HEK293 (cell line): Measurements from ENCODE around the gene SH2D4B.

Experiments used
- CTCF ChIA-PET: fragments of 350-600 bp; formaldehyde crosslinking; extraction: SDS; loops from one replicate; lab custom pipeline; 2021; ENCODE audit warnings: antibody characterized with exemption; lab: Yijun Ruan, JAX
- POLR2A ChIA-PET: fragments of 300-600 bp; formaldehyde crosslinking; extraction: SDS; loops from one replicate; lab custom pipeline; 2020; ENCODE audit warnings: antibody characterized with exemption, inconsistent platforms; lab: Yijun Ruan, JAX
- H3K27ac ChIP-seq: fragments of 200-500 bp; sonication (Bioruptor generic); 2 replicates; pipeline ENCODE4 v1.5.1; 2014; ENCODE audit warnings: low read depth, low read length, control low read depth, inconsistent platforms; ENCODE audit errors: extremely low read depth
- H3K36me3 ChIP-seq, 2 experiments: fragments of 200-500 bp in 1 of 2; sonication (Bioruptor generic) in 1 of 2; 1 replicate in 1 of 2; 2 replicates in 1 of 2; pipeline ENCODE4 v1.5.1; 2014 to 2017; ENCODE audit warnings: inconsistent platforms in 2 of 2, low read length in 2 of 2; ENCODE audit not compliant: control insufficient read depth in 2 of 2, insufficient read depth in 1 of 2
- H3K4me1 ChIP-seq: fragments of 200-500 bp; sonication (Bioruptor generic); 2 replicates; pipeline ENCODE4 v1.5.1; 2014; ENCODE audit warnings: mild to moderate bottlenecking, low read length, inconsistent platforms; ENCODE audit not compliant: control insufficient read depth, insufficient read depth
- H3K4me3 ChIP-seq: 2 replicates; pipeline ENCODE4 v1.5.1; 2011; ENCODE audit warnings: low read depth, mild to moderate bottlenecking, control low read depth, low read length, moderate library complexity
- H3K9me3 ChIP-seq: fragments of 200-500 bp; sonication (Bioruptor generic); 2 replicates; pipeline ENCODE4 v1.5.1; 2014; ENCODE audit warnings: low read depth, low read length, inconsistent platforms; ENCODE audit not compliant: control insufficient read depth, insufficient read depth
- BCL11A ChIP-seq: fragments of 450-650 bp; formaldehyde crosslinking; IDR thresholded peaks from 2 replicates; pipeline ENCODE4 v1.5.1; 2016; ENCODE audit warnings: low read depth, missing biosample characterization, missing genetic modification characterization
- GLIS2 ChIP-seq: fragments of 450-650 bp; formaldehyde crosslinking; IDR thresholded peaks from 2 replicates; pipeline ENCODE4 v1.5.1; 2016; ENCODE audit warnings: missing biosample characterization, missing genetic modification characterization
- TSHZ1 ChIP-seq: fragments of 450-650 bp; formaldehyde crosslinking; IDR thresholded peaks from 2 replicates; pipeline ENCODE4 v1.5.1; 2016; ENCODE audit warnings: missing biosample characterization, missing genetic modification characterization, borderline replicate concordance
- ZFP37 ChIP-seq: fragments of 450-650 bp; formaldehyde crosslinking; IDR thresholded peaks from 2 replicates; pipeline ENCODE4 v1.5.1; 2016; ENCODE audit warnings: missing biosample characterization, missing genetic modification characterization
- ZFP69B ChIP-seq: fragments of 450-650 bp; formaldehyde crosslinking; IDR thresholded peaks from 2 replicates; pipeline ENCODE4 v1.5.1; 2016; ENCODE audit warnings: missing biosample characterization, missing genetic modification characterization
- ZNF114 ChIP-seq: fragments of 450-650 bp; formaldehyde crosslinking; IDR thresholded peaks from 2 replicates; pipeline ENCODE4 v1.5.0; 2017; ENCODE audit warnings: missing biosample characterization, missing genetic modification characterization
- ZNF121 ChIP-seq: fragments of 450-650 bp; formaldehyde crosslinking; IDR thresholded peaks from 2 replicates; pipeline ENCODE4 v1.5.1; 2016; ENCODE audit warnings: missing biosample characterization, missing genetic modification characterization
- ZNF202 ChIP-seq: fragments of 450-650 bp; formaldehyde crosslinking; IDR thresholded peaks from 2 replicates; pipeline ENCODE4 v1.5.1; 2016; ENCODE audit warnings: missing biosample characterization, missing genetic modification characterization, borderline replicate concordance
- ZNF248 ChIP-seq: fragments of 450-650 bp; formaldehyde crosslinking; IDR thresholded peaks from 2 replicates; pipeline ENCODE4 v1.5.1; 2017; ENCODE audit warnings: missing biosample characterization, missing genetic modification characterization
- ZNF324 ChIP-seq: fragments of 450-650 bp; formaldehyde crosslinking; IDR thresholded peaks from 2 replicates; pipeline ENCODE4 v1.5.1; 2016; ENCODE audit warnings: missing biosample characterization, missing genetic modification characterization
- ZNF510 ChIP-seq: fragments of 450-650 bp; formaldehyde crosslinking; IDR thresholded peaks from 2 replicates; pipeline ENCODE4 v1.5.1; 2018; ENCODE audit warnings: mild to moderate bottlenecking, missing genetic modification characterization, missing biosample characterization; ENCODE audit not compliant: insufficient replicate concordance
- ZNF549 ChIP-seq: fragments of 450-650 bp; IDR thresholded peaks from 2 replicates; pipeline ENCODE4 v1.5.1; 2018; ENCODE audit warnings: missing biosample characterization, missing genetic modification characterization, mild to moderate bottlenecking, inconsistent platforms, moderate library complexity
- ZNF610 ChIP-seq: fragments of 450-650 bp; formaldehyde crosslinking; IDR thresholded peaks from 2 replicates; pipeline ENCODE4 v1.5.1; 2016; ENCODE audit warnings: missing biosample characterization, missing genetic modification characterization, borderline replicate concordance
- ZNF621 ChIP-seq: fragments of 450-650 bp; formaldehyde crosslinking; IDR thresholded peaks from 2 replicates; pipeline ENCODE4 v1.5.1; 2017; ENCODE audit warnings: missing biosample characterization, missing genetic modification characterization
- ZNF654 ChIP-seq: fragments of 450-650 bp; formaldehyde crosslinking; IDR thresholded peaks from 2 replicates; pipeline ENCODE4 v1.5.1; 2016; ENCODE audit warnings: low read depth, missing biosample characterization, missing genetic modification characterization
- ZNF776 ChIP-seq: fragments of 450-650 bp; formaldehyde crosslinking; IDR thresholded peaks from 2 replicates; pipeline ENCODE4 v1.5.0; 2017; ENCODE audit warnings: missing biosample characterization, missing genetic modification characterization, borderline replicate concordance
- ZNF785 ChIP-seq: fragments of 450-650 bp; formaldehyde crosslinking; IDR thresholded peaks from 2 replicates; pipeline ENCODE4 v1.5.1; 2016; ENCODE audit warnings: missing biosample characterization, missing genetic modification characterization
- ZSCAN23 ChIP-seq: fragments of 450-650 bp; formaldehyde crosslinking; IDR thresholded peaks from 2 replicates; pipeline ENCODE4 v1.5.1; 2016; ENCODE audit warnings: missing biosample characterization, missing genetic modification characterization
- ZXDB ChIP-seq: fragments of 450-650 bp; formaldehyde crosslinking; IDR thresholded peaks from 2 replicates; pipeline ENCODE4 v1.5.1; 2016; ENCODE audit warnings: missing biosample characterization, missing genetic modification characterization
- TF ChIP-seq, protein P1 (sequence below): fragments of 450-650 bp; formaldehyde crosslinking; IDR thresholded peaks from 2 replicates; pipeline ENCODE4 v1.5.1; 2016; ENCODE audit warnings: missing biosample characterization, missing genetic modification characterization
- TF ChIP-seq, protein P2 (sequence below): fragments of 450-650 bp; formaldehyde crosslinking; IDR thresholded peaks from 2 replicates; pipeline ENCODE4 v1.5.1; 2016; ENCODE audit warnings: missing biosample characterization, missing genetic modification characterization

SH2D4B gene

GRCh38 chr10:80540981-80541750 lies 3.5 kb downstream of the SH2D4B start:
- no peaks in the 10 kb centered on the region for H3K4me1 ChIP-seq
- H3K9me3 ChIP-seq: no peaks in the 10 kb centered on the region
- no peak overlapping the region for H3K27ac ChIP-seq
- no peaks in the 10 kb centered on the region for H3K36me3 ChIP-seq
- ChIA-PET CTCF (interaction anchor here (0.6 to 0.9 kb wide), 2 partner anchors 58 to 638 kb away, joined by 3 read pairs; no protein-coding TSS in a partner anchor), POLR2A (no interaction called here)
- TF ChIP-seq TSHZ1 (no peak), ZNF114 (no peak), ZFP69B (tag by site-specific recombination) (no peak), ZNF248 (tag by site-specific recombination) (no peak), ZXDB (tag by site-specific recombination) (no peak), ZNF654 (tag by site-specific recombination) (no peak), ZNF510 (no peak), ZNF621 (tag by site-specific recombination) (no peak), ZSCAN23 (tag by site-specific recombination) (no peak), ZNF610 (no peak), GLIS2 (tag by site-specific recombination) (no peak), ZNF121 (no peak), ZNF324 (tag by site-specific recombination) (no peak), BCL11A (tag by site-specific recombination) (no peak), ZNF549 (tag by site-specific recombination) (no peak), ZNF776 (tag by site-specific recombination) (no peak)
- H3K4me3 ChIP-seq: no peak overlapping the region

- H3K4me3 ChIP-seq: no peak overlapping the region
- no peak for TF ChIP-seq ZNF785
- no peak for TF ChIP-seq ZSCAN23 (tag by site-specific recombination)
- TF ChIP-seq ZNF202: no peak
- TF ChIP-seq, protein P1, sequence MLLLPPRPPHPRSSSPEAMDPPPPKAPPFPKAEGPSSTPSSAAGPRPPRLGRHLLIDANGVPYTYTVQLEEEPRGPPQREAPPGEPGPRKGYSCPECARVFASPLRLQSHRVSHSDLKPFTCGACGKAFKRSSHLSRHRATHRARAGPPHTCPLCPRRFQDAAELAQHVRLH: no peak
- no peak for TF ChIP-seq ZFP37 (tag by site-specific recombination)
- TF ChIP-seq, protein P2, sequence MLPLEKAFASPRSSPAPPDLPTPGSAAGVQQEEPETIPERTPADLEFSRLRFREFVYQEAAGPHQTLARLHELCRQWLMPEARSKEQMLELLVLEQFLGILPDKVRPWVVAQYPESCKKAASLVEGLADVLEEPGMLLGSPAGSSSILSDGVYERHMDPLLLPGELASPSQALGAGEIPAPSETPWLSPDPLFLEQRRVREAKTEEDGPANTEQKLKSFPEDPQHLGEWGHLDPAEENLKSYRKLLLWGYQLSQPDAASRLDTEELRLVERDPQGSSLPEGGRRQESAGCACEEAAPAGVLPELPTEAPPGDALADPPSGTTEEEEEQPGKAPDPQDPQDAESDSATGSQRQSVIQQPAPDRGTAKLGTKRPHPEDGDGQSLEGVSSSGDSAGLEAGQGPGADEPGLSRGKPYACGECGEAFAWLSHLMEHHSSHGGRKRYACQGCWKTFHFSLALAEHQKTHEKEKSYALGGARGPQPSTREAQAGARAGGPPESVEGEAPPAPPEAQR (tag by site-specific recombination): no peak
- no peaks in the 10 kb centered on the region for H3K9me3 ChIP-seq
- no peaks in the 10 kb centered on the region for H3K4me1 ChIP-seq
- ChIA-PET POLR2A (no interaction called here), CTCF (interaction anchor here (0.6 to 1.0 kb wide), 3 partner anchors 36 to 638 kb away, joined by 3 to 6 read pairs (median 4); no protein-coding TSS in a partner anchor)
- no peak overlapping the region for H3K27ac ChIP-seq
- no peaks in the 10 kb centered on the region for H3K36me3 ChIP-seq
These were observed 4.4 kb downstream of the SH2D4B start for GRCh38 chr10:80542053-80542452.
